ENCODE data around the gene CYYR1.

DNA sequence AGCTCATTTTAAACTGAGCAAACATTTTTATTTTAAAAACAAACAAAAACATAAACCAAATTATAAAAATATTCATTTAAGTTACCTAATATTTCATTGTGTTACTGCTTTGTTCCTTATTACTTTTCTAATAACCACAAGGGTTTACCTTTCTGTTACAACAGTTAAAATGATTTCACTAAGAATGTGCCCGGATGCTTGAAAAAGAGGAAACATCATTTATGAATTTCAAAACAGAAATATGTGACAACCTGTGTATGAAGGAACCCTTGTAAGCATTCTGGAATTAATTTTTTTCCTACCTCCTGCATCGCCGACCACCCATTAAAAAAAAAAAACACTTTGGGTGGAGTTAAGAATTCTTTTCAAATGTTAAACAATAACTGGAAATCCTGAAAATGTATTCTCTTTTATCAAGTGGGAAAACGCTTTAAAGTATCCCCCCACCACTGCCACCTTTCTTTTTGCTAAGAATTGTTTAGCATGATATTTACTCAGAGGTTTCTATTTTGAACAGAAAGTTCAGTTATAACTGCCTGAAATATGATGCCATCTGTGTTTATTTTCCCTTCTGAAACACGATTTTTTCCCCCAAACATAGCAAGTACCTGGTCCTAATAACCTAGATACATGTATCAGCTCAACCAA lies 9.1 kb downstream of the CYYR1 start:
- TF ChIP-seq, protein P1, sequence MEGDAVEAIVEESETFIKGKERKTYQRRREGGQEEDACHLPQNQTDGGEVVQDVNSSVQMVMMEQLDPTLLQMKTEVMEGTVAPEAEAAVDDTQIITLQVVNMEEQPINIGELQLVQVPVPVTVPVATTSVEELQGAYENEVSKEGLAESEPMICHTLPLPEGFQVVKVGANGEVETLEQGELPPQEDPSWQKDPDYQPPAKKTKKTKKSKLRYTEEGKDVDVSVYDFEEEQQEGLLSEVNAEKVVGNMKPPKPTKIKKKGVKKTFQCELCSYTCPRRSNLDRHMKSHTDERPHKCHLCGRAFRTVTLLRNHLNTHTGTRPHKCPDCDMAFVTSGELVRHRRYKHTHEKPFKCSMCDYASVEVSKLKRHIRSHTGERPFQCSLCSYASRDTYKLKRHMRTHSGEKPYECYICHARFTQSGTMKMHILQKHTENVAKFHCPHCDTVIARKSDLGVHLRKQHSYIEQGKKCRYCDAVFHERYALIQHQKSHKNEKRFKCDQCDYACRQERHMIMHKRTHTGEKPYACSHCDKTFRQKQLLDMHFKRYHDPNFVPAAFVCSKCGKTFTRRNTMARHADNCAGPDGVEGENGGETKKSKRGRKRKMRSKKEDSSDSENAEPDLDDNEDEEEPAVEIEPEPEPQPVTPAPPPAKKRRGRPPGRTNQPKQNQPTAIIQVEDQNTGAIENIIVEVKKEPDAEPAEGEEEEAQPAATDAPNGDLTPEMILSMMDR (IDR thresholded peaks at IDR 0.05; ENCODE audit: poor library complexity, severe bottlenecking) = no peak
- no peak for TF ChIP-seq EP300 (conservative IDR thresholded peaks at IDR 0.05; ENCODE audit: poor library complexity, severe bottlenecking)

All from neural cell (in vitro differentiated cells).